Type B pancreatic cell (in vitro differentiated cells): ENCODE results near the gene NCK1. TPM values are rescaled to one million over a fixed set of nuclear protein-coding genes. Genes with fewer than 3 reads are reported as not detected.

ENCODE experiments used
- DNase-seq: peaks from one replicate; pipeline ENCODE4 v3.0.0; 2021; ENCODE audit warnings: mixed read lengths; ENCODE audit not compliant: unreplicated experiment; ENCODE audit errors: extremely low spot score
- H3K27ac Mint-ChIP-seq: 2 replicates; pipeline ENCODE4 v1.8.0; 2021; ENCODE audit warnings: mild to moderate bottlenecking, mixed read lengths
- H3K27me3 Mint-ChIP-seq: 2 replicates; pipeline ENCODE4 v1.8.0; 2021; ENCODE audit warnings: mixed read lengths
- H3K36me3 Mint-ChIP-seq: 2 replicates; pipeline ENCODE4 v1.8.0; 2021; ENCODE audit warnings: mixed read lengths
- H3K4me1 Mint-ChIP-seq: one replicate; pipeline ENCODE4 v1.8.0; 2021; ENCODE audit warnings: mixed read lengths; ENCODE audit not compliant: unreplicated experiment
- H3K4me3 Mint-ChIP-seq: 2 replicates; pipeline ENCODE4 v1.8.0; 2021; ENCODE audit warnings: mild to moderate bottlenecking, mixed read lengths
- H3K9me3 Mint-ChIP-seq: 2 replicates; pipeline ENCODE4 v1.8.0; 2021; ENCODE audit warnings: mixed read lengths
- total RNA-seq: library from RNA; stranded (reverse); gene quantifications from 2 replicates; pipeline ENCODE4 v1.2.1, GENCODE V29; 2021; ENCODE audit warnings: low replicate concordance
- TF ChIP-seq, protein P1 (sequence below): fragments of 200-600 bp; sonication (generic); conservative IDR thresholded peaks from 2 replicates; pipeline ENCODE4 v1.5.0; 2021; ENCODE audit warnings: antibody characterized with exemption, mild to moderate bottlenecking

Gene NCK1
- total RNA-seq, 1 donor from 2014 or later, result 24.3 TPM

DNA sequence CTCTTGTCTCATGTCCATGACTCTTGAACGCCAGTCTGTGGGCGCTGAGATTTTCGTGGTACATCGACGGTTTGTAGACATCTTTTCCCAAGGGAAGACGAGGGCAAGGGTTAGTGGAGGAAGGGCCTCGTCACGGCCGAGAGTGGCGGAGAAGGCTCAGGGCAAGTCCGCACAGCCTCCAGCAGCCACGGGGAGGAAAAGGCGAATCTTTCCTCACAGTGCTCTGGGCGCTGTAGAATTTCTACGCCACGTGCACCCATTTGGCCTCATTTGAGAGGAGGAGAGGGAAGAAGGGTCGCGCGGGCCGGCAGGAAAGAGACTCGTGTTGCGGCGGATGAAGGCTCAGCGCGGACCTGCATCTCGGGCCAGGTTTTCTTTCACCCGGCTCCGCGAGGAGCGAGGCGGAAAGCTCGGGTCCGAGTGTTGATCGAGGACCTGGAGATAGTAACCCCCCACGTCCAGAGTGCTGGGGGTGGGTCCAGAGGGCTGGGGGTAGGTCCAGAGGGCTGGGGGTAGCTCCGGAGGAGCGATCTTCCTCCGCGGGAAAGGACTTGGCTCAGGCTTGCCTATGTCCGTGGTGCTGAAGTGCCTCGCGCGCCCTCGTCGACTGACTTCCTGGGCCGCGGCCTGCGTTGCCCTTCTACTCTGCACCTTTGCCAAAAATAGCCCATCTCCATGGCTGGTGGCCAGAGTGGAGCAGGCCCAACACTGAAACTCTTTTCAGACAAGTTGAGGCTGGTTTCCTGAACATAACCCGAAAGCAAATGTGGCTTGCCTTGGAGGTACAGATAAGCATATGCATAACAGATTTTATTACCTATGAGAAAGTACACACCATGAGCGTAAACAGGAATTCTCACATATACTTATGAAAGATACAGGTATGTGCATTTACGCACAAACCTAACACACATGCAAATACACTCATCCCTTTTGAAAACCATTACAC is 42.0 kb upstream of the NCK1 start:
- Mint-ChIP-seq H3K4me3 (peak overlapping the region; percentile 92), H3K27ac (peak overlapping the region; percentile 73), H3K27me3 (peaks cover 39% of the 10 kb centered on the region), H3K36me3 (no peaks in the 10 kb centered on the region), H3K9me3 (peaks cover 5% of the 10 kb centered on the region), H3K4me1 (peaks cover 24% of the 10 kb centered on the region)
- peak; percentile 71 for DNase-seq
- TF ChIP-seq, protein P1, sequence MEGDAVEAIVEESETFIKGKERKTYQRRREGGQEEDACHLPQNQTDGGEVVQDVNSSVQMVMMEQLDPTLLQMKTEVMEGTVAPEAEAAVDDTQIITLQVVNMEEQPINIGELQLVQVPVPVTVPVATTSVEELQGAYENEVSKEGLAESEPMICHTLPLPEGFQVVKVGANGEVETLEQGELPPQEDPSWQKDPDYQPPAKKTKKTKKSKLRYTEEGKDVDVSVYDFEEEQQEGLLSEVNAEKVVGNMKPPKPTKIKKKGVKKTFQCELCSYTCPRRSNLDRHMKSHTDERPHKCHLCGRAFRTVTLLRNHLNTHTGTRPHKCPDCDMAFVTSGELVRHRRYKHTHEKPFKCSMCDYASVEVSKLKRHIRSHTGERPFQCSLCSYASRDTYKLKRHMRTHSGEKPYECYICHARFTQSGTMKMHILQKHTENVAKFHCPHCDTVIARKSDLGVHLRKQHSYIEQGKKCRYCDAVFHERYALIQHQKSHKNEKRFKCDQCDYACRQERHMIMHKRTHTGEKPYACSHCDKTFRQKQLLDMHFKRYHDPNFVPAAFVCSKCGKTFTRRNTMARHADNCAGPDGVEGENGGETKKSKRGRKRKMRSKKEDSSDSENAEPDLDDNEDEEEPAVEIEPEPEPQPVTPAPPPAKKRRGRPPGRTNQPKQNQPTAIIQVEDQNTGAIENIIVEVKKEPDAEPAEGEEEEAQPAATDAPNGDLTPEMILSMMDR, result no peak

DNA sequence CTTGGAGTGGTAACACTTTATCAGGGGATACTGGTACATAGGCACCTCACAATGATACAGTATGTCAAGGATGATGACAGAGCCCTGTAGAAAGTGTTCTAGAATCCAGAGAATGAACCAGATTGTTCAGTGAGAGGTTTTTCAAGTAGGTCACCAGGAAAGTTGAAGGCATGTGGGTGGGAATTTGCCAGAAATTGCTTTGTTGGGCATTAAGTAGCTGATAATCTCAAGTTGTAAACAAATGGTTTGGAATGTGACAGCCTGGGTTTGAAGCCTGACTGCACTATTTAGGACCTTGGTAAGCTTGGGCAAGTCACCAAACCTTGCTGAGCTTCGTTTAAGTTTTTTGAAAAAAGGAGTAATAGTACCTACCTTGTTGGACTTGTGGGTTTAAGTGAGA is 30.5 kb upstream of the NCK1 start:
- Mint-ChIP-seq H3K36me3 (peaks cover 8% of the 10 kb centered on the region), H3K4me1 (peaks cover 18% of the 10 kb centered on the region), H3K27ac (no peak overlapping the region), H3K9me3 (peaks cover 10% of the 10 kb centered on the region), H3K27me3 (no peaks in the 10 kb centered on the region), H3K4me3 (no peak overlapping the region)
- TF ChIP-seq, protein P1, result no peak
- no peak for DNase-seq

DNA sequence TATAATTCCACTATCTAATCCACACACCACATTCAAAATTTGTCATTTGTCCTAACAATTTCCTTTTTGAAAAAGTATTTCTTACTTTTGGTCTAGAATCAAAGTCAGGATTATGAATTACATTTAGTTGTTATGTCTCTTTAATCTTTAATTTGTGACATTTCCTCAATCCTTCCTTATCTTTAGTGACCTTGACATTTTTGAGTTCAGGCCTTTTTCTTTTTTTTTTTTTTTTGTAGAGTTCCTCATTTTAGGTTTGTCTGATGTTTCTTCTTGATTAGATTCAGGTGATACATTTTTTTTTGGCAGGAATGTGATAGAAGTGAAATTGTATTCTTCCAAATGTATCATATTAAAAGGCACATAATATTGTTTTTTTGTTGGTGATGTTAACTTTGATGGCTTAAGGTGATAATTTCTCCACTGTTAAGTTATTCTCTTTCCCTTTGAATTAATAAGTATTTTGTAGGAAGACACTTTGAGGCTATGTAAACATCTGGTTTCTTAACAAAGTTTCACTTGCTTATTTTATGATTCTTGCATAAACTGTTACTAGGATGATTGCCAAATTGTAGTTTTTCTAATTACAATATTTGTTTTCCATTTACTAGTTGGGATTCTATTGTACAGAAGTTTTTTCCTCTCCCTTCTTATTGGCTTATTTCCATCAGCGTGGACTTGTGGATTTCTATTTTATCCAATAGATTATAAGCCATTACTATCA is 26.8 kb upstream of the NCK1 start:
- H3K4me1 Mint-ChIP-seq, result peaks cover 42% of the 10 kb centered on the region
- peaks cover 3% of the 10 kb centered on the region for H3K36me3 Mint-ChIP-seq
- no peaks in the 10 kb centered on the region for H3K27me3 Mint-ChIP-seq
- H3K27ac Mint-ChIP-seq, result no peak overlapping the region
- H3K9me3 Mint-ChIP-seq, result no peaks in the 10 kb centered on the region
- no peak overlapping the region for H3K4me3 Mint-ChIP-seq
- DNase-seq, result no peak
- TF ChIP-seq, protein P1, result no peak

DNA sequence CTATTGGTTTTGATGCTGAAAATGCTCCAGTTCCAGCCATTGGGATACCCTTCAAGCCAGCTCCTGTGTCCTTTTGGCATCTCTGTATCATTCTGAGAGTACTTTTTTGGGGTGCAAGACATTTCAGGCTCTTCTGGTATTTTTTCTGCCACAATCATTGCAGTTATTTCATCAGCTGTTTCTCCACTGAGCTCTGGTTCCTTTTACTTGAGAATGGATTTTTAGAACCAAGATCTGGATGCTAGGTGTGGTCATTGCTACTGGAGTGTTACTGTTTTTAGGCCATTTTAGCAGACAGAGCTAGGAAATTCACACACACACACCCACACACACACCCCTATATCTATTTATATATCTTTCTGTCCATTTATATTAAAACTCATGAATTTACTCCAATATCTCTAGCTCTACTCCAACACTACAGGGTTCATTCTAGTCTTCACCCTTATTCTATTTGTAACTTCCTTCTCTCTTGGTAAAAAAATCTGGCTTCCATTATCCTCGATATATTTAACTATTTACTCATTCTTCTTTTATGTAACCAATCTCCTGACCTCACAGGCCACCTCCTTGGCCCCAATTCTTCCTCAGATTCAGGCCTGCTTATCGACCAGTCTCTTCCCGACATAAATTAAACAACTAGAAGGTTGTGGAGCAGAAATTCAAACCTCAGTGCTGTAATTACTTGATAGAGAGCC is 26.0 kb upstream of the NCK1 start:
- H3K4me1 Mint-ChIP-seq, result peaks cover 42% of the 10 kb centered on the region
- TF ChIP-seq, protein P1, result no peak
- DNase-seq, result no peak
- H3K9me3 Mint-ChIP-seq, result no peaks in the 10 kb centered on the region
- H3K27me3 Mint-ChIP-seq, result no peaks in the 10 kb centered on the region
- H3K27ac Mint-ChIP-seq, result no peak overlapping the region
- no peaks in the 10 kb centered on the region for H3K36me3 Mint-ChIP-seq
- H3K4me3 Mint-ChIP-seq, result no peak overlapping the region

DNA sequence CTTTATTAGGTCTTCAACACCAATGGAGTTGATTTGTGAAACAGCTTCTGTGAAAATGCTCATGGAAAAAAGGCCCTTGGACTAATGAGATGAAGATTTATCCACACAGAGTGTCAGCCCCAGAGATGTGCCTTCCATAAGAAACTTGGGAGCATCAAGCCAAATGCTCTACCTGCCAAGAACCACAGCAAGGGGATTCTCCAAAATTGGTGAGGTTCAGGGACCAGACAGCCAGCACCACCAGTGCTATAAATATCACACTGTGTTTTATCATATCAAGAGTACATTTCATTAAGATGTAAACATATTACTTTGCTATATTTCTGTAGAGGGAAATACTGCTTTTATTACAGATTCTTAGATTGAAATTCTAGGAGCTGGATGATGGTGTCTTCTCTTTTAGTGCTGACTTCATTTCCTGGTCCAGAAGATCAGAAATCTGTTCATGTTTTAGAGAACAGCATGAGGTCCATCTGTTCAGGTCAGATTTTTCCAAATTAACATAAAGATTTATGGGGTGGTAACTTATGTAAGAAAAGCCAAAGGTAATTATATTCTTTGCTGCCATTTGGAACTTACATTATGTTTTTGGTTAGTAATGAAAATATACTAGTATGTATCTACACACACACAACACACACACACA is 25.4 kb upstream of the NCK1 start:
- Mint-ChIP-seq H3K36me3 (no peaks in the 10 kb centered on the region), H3K9me3 (no peaks in the 10 kb centered on the region), H3K27ac (no peak overlapping the region), H3K27me3 (no peaks in the 10 kb centered on the region), H3K4me3 (no peak overlapping the region), H3K4me1 (peaks cover 42% of the 10 kb centered on the region)
- TF ChIP-seq, protein P1, result no peak
- no peak for DNase-seq
